ENCODE results near the gene PHETA2. TPM values are rescaled to one million over a fixed set of nuclear protein-coding genes. Genes with fewer than 3 reads are reported as not detected.
"Not testable (repeated sequence)": the region's sequence is repeated elsewhere in the genome, so short reads cannot be mapped to it uniquely, and the experiment has no call there.

The PHETA2 gene
- total RNA-seq, 1 experiment from 2014 or later: 5.7 TPM

GRCh38 chr22:42120231-42121021, 46.4 kb downstream of the PHETA2 start:
- DNase-seq (ENCODE audit: low spot score); H3K36me3 Mint-ChIP-seq; H3K4me3 Mint-ChIP-seq; H3K27ac Mint-ChIP-seq; ATAC-seq; H3K9me3 Mint-ChIP-seq; H3K4me1 Mint-ChIP-seq; POLR2A ChIA-PET: not testable (repeated sequence)
- H3K27me3 Mint-ChIP-seq (ENCODE audit: low read depth): peaks cover 27% of the 10 kb centered on the region
- CTCF ChIA-PET: interaction anchor here (0.7 kb wide), 1 partner anchor 155 kb away, joined by 3 read pairs; no protein-coding TSS in a partner anchor

DNA sequence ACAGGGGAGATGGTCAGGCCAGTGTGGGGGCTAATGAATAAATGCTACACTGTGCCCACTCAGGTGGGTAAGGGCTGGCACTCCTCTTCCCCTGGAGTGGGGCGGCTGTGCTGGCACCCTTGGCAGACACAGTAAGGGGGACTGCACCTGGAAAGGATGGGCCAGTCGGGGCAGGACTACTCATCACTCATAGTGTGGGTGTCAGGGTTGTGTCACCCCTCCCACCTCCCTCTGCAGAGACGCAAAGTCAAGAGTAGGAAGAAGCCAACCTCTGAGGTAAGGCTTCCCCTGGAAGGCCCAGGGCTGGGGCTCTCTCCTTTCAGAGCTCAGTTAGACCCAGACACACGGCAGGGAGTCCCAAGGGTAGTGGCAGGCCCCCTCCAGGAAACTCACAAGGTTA, 49.5 kb downstream of the PHETA2 start:
- H3K27ac Mint-ChIP-seq; H3K4me1 Mint-ChIP-seq; ATAC-seq; H3K36me3 Mint-ChIP-seq; DNase-seq (ENCODE audit: low spot score); H3K9me3 Mint-ChIP-seq; H3K4me3 Mint-ChIP-seq; POLR2A ChIA-PET; CTCF ChIA-PET: not testable (repeated sequence)
- H3K27me3 Mint-ChIP-seq (ENCODE audit: low read depth): peaks cover 17% of the 10 kb centered on the region

GRCh38 chr22:42127606-42128005, 53.6 kb downstream of the PHETA2 start:
- Mint-ChIP-seq H3K4me1 (no peaks in the 10 kb centered on the region), H3K27ac (no peak overlapping the region), H3K27me3 (ENCODE audit: low read depth) (peaks cover 30% of the 10 kb centered on the region), H3K4me3 (no peak overlapping the region), H3K36me3 (no peaks in the 10 kb centered on the region), H3K9me3 (no peaks in the 10 kb centered on the region; the same call in 1 of the 2 replicates)
- ChIA-PET POLR2A (no interaction called here), CTCF (no interaction called here)
- TF ChIP-seq, protein P1, sequence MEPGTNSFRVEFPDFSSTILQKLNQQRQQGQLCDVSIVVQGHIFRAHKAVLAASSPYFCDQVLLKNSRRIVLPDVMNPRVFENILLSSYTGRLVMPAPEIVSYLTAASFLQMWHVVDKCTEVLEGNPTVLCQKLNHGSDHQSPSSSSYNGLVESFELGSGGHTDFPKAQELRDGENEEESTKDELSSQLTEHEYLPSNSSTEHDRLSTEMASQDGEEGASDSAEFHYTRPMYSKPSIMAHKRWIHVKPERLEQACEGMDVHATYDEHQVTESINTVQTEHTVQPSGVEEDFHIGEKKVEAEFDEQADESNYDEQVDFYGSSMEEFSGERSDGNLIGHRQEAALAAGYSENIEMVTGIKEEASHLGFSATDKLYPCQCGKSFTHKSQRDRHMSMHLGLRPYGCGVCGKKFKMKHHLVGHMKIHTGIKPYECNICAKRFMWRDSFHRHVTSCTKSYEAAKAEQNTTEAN (CRISPR knock-in tag; IDR thresholded peaks at IDR 0.05): no peak
- no peak for TF ChIP-seq ZNF281 (CRISPR knock-in tag; IDR thresholded peaks at IDR 0.05)
- no peak for TF ChIP-seq ETV6 (CRISPR knock-in tag; IDR thresholded peaks at IDR 0.05)
- TF ChIP-seq ELF4 (CRISPR knock-in tag; IDR thresholded peaks at IDR 0.05; ENCODE audit: low read depth): no peak
- no peak for TF ChIP-seq ZNF121 (CRISPR knock-in tag; IDR thresholded peaks at IDR 0.05)
- TF ChIP-seq NFATC4 (CRISPR knock-in tag; IDR thresholded peaks at IDR 0.05): no peak
- TF ChIP-seq TEAD4 (CRISPR knock-in tag; IDR thresholded peaks at IDR 0.05): no peak
- TF ChIP-seq TEAD1 (CRISPR knock-in tag; IDR thresholded peaks at IDR 0.05): no peak
- no peak for TF ChIP-seq ZSCAN18 (CRISPR knock-in tag; IDR thresholded peaks at IDR 0.05)
- no peak for TF ChIP-seq KAT7 (CRISPR knock-in tag; IDR thresholded peaks at IDR 0.05; ENCODE audit: borderline replicate concordance)
- TF ChIP-seq MYBL2 (CRISPR knock-in tag; IDR thresholded peaks at IDR 0.05): no peak
- no peak for TF ChIP-seq NFE2L1 (CRISPR knock-in tag; IDR thresholded peaks at IDR 0.05)
- no peak for TF ChIP-seq GABPB1 (CRISPR knock-in tag; IDR thresholded peaks at IDR 0.05)
- TF ChIP-seq, protein P2, sequence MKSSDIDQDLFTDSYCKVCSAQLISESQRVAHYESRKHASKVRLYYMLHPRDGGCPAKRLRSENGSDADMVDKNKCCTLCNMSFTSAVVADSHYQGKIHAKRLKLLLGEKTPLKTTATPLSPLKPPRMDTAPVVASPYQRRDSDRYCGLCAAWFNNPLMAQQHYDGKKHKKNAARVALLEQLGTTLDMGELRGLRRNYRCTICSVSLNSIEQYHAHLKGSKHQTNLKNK (CRISPR knock-in tag; IDR thresholded peaks at IDR 0.05): no peak
- TF ChIP-seq ZNF317 (CRISPR knock-in tag; IDR thresholded peaks at IDR 0.05; ENCODE audit: borderline replicate concordance, low read depth): no peak
- ATAC-seq (no peak), DNase-seq (ENCODE audit: low spot score) (no peak)

DNA sequence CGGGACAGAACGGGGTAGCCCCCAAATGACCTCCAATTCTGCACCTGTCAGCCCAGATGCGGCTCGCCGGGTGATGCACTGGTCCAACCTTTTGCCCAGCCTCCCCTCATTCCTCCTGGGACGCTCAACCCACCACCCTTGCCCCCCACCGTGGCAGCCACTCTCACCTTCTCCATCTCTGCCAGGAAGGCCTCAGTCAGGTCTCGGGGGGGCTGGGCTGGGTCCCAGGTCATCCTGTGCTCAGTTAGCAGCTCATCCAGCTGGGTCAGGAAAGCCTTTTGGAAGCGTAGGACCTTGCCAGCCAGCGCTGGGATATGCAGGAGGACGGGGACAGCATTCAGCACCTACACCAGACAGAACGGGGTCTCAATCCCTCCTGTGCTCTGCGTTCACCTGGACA, 54.0 kb downstream of the PHETA2 start:
- CTCF ChIA-PET, H3K36me3 Mint-ChIP-seq: not testable (repeated sequence)

More for the DNA sequence above, 54.0 kb downstream of the PHETA2 start:
- H3K27ac Mint-ChIP-seq; ATAC-seq; H3K4me3 Mint-ChIP-seq; H3K9me3 Mint-ChIP-seq; POLR2A ChIA-PET; DNase-seq (ENCODE audit: low spot score); H3K4me1 Mint-ChIP-seq: not testable (repeated sequence)
- peaks cover 34% of the 10 kb centered on the region for H3K27me3 Mint-ChIP-seq (ENCODE audit: low read depth)

Measured in WTC11 (cell line).